Stimulated activated CD4-positive, alpha-beta T cell treated with anti-CD3 and anti-CD28 coated beads, TNF-alpha, amount 100 ng/mL, for 24 hours (primary cell): ENCODE results near the gene AURKAIP1.
"Not testable (repeated sequence)": the region's sequence is repeated elsewhere in the genome, so short reads cannot be mapped to it uniquely, and the experiment has no call there.

Experiments used
- DNase-seq, 3 experiments: peaks; one replicate each; pipeline ENCODE4 v3.0.0-alpha.2; 2020; ENCODE audit warnings: low read depth in 3 of 3

Gene AURKAIP1

GRCh38 chr1:1374929-1375662, at the start of gene AURKAIP1:
Gene AURKAIP1, minus strand, starts transcription at chr1:1375207. Its CDS starts 451 bp downstream, at chr1:1374756.
- DNase-seq, result peak; percentile 91 to 95 (median 93)

GRCh38 chr1:1424707-1425106, 49.7 kb upstream of the AURKAIP1 start:
- DNase-seq, result no peak

GRCh38 chr1:1423245-1423597, 48.2 kb upstream of the AURKAIP1 start:
- DNase-seq, result no peak

GRCh38 chr1:1422465-1423244, 47.6 kb upstream of the AURKAIP1 start:
- DNase-seq, result no peak

- DNase-seq, result no peak
These were observed 47.0 kb upstream of the AURKAIP1 start for GRCh38 chr1:1421907-1422464.

- no peak for DNase-seq
These were observed 46.3 kb upstream of the AURKAIP1 start, which contains the start of gene ANKRD65 for GRCh38 chr1:1421147-1421906. Gene ANKRD65, minus strand, starts transcription at chr1:1421276. Its CDS starts 271 bp downstream, at chr1:1421005.

- DNase-seq, result no peak
These were observed 45.7 kb upstream of the AURKAIP1 start for GRCh38 chr1:1420654-1421141.

- DNase-seq, result no peak
These were observed 45.0 kb upstream of the AURKAIP1 start for GRCh38 chr1:1419813-1420653.

GRCh38 chr1:1419363-1419812, 44.4 kb upstream of the AURKAIP1 start:
- no peak for DNase-seq

GRCh38 chr1:1418464-1419362, 43.7 kb upstream of the AURKAIP1 start:
- DNase-seq, result no peak

GRCh38 chr1:1417825-1418463, 42.9 kb upstream of the AURKAIP1 start:
- DNase-seq, result not testable (repeated sequence)

GRCh38 chr1:1417396-1417795, 42.4 kb upstream of the AURKAIP1 start:
- DNase-seq, result not testable (repeated sequence)

- no peak for DNase-seq
These were observed 40.7 kb upstream of the AURKAIP1 start for GRCh38 chr1:1415751-1416150.

GRCh38 chr1:1412311-1412902, 37.4 kb upstream of the AURKAIP1 start:
- DNase-seq, result not testable (repeated sequence)

- DNase-seq, result no peak
These were observed 36.6 kb upstream of the AURKAIP1 start for GRCh38 chr1:1411626-1412025.

- DNase-seq, result not testable (repeated sequence)
These were observed 35.2 kb upstream of the AURKAIP1 start for GRCh38 chr1:1410238-1410637.

- DNase-seq, result no peak
These were observed 32.8 kb upstream of the AURKAIP1 start for GRCh38 chr1:1407636-1408318.
